HG03135 (cell line): ENCODE results near the gene PIGR.

Source experiments
- ATAC-seq: cut with Tn5 transposase; IDR thresholded peaks from one replicate; pipeline ENCODE4 v1.9.1; 2021; ENCODE audit warnings: mild to moderate bottlenecking, moderate library complexity; ENCODE audit not compliant: unreplicated experiment

The PIGR gene

DNA sequence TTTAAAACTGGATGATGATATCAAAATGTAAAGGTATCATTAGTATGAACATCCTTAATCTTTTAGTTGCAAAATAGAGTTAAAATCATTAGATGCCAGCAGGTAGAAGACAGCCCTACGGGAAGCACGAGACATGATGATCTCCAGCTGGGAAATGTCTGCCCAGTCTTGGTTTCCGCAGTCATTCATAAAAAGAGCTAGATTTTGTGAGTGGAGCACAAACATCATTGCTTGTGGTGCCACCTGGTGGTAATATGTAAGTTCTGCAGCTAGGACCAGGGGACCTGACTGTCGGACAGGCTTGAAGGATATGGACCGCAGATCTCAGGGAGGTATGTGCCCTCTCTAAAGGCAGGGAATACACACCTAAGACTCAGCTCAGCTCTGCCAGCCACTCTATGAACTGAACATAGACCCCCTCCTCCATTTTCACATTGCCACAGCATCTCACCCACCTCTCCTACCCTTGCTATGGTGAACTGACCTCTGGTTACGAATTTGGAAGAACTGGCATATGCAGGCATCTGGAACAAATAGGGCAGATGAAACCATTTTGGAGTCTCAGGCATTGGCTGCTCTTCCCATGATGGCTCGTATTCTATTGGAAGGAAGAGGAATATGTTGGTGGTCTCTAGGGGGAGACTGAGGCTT is 33.7 kb downstream of the PIGR start:
- no peak for ATAC-seq

DNA sequence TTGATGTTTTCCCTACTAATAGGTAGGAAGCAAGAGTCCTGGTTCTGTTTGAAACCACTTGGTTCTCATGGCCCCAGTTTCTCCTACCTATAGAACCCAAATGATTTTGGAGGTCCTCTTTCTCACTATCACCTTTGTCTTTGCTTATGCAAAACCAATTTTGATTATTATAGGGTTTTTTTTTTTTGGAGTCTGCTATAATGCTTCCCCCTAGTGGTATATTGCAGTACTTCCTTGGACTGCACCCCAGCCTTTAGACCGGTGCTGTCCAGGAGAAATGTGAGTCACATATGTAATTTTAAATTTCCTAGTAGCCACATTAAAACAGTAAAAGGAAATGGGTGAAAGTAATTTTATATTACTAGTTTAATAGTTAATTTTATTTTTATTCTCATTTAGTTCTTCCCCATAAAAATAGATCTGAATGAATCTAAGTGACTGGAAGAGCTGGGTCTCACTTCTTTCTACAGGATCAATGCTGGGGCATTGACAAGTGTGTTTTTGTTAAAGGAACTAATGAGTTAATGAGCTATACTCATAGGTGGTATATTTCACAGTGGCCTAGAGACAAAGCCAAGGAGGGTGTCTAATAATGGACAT is 35.1 kb downstream of the PIGR start:
- no peak for ATAC-seq

DNA sequence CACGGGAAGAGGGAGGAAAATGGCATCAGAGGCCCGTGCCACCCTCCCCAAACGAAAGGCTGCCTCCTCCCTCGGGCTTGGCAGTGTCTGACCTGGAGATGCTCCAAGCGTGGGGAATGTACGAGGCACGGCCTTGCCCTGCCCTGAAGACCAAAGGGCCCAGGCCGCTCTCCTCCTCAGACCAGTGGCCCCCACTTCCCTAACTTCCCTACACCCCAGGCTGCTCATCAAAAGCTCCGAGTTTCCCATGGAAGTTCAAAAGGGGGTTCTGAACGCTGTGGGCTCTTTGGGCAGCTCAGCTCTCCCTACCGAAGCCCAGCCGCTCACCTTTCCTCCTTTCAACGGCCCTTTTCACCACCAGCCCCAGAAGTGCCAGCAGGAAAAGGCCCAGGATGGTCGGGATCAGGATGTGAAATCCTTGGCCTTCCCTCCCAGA is 36.4 kb downstream of the PIGR start:
- ATAC-seq = no peak

DNA sequence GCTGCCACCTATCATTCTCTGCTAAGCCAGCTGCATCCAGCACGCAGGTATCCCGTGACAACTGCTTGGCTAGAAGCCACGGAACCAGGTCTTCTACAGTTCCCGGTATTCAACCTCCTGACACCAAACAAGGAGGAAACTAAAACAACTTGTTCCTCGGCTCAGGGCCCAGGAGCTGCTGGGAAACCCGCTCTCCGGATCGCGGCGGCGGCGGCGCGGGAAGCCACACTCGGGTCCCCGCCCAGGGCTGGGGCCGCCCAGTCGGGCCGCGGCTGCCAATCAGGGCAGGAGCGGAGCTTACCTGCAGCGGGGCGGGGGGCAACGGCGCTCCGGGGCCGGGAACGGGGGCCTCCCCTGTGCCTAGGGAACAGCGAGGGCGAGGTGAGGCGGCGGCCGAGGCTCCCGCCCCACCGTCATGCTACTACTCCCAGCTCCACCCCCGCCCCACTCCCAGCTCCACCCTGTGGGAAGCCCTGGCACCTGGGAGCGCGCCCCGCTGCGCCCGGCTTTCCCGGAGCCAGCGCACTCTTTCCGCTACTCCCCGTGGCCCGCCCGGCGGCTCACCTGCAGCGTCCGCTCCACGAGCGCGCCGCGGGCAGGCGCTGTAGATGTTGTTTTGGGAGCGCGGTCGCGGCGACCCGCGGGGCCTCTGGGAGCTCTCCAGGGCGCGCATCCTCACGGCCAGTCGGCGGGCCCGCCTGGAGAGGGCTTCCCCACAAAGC is 36.9 kb downstream of the PIGR start:
- no peak for ATAC-seq

DNA sequence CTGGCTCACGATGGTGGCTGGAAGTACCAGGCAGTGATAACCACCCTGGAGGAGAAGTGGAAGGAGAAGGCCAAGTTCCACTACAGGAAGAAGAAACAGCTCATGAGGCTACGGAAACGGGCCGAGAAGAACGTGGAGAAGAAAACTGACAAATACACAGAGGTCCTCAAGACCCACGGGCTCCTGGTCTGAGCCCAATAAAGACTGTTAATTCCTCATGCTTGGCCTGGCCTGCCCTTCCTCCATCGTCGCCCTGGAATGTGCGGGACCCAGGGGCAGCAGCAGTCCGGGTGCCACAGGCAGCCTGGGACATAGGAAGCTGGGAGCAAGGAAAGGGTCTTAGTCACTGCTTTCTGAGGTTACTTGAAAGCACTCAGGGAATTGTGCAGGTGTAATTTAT is 38.2 kb downstream of the PIGR start:
- ATAC-seq = no peak

DNA sequence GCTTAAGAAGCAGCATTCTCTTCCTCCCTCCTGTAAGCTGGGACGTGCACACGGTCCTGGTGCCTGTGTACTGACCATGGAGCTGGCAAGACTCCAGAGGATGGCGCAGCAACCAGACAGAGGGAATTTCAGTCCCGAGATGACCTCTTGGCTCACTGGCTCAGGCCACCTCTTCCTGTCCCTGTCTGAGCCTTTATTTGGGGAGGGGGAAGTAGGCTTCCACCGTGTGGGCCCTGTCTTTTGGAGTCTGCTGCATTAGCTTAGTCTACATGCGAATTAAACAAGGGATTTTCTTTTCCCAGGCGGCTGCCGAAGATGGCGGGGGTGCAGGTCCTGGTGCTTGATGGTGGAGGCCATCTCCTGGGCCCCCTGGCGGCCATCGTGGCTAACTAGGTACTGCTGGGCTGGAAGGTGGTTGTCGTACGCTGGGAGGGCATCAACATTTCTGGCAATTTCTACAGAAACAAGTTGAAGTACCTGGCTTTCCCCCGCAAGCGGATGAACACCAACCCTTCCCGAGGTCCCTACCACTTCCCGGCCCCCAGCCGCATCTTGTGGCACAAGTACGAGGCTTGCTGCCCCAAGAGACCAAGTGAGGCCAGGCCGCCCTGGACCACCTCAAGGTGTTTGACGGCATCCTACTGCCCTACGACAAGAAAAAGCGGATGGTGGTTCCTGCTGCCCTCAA is 38.8 kb downstream of the PIGR start:
- ATAC-seq = no peak

DNA sequence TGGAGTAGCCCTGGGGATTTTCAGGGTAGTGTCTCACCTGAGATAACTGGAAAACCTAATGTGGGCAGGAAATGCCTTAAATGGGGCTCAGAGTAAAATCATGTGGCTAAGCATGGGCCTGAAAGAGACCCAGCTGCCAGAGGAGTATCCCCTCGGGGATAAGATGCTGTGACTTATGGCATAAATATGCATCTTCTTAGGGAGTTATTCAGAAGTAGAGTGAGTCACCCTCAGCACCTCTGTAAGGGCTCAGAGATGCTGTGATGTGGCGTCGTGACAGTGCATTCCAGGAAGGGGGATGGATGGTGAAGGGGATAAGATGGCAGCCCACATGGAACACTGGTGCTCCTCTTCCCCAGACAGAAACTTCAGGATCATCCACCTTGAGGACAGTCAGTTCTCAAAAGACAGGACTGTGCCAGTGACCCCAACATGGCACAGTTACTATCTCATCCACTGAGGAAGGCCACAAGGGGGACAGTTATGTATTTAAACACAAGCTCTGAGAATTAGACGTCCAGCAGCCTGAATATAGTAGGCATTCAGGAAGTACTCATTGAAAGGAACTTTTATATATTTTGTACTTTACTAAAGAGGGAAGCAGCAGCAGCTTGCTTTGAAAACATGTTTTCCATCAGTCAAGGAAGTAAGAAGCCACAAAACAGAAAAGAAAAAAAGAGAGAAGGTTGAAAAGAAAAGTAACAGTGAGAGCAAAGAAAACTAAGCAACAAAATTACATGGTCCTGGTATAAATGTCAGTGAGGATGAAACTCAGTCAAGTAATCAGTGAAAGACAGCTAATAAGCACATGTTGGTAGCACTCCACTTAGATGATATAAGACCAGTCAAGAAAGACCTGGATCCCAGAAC is 40.7 kb downstream of the PIGR start:
- no peak for ATAC-seq

DNA sequence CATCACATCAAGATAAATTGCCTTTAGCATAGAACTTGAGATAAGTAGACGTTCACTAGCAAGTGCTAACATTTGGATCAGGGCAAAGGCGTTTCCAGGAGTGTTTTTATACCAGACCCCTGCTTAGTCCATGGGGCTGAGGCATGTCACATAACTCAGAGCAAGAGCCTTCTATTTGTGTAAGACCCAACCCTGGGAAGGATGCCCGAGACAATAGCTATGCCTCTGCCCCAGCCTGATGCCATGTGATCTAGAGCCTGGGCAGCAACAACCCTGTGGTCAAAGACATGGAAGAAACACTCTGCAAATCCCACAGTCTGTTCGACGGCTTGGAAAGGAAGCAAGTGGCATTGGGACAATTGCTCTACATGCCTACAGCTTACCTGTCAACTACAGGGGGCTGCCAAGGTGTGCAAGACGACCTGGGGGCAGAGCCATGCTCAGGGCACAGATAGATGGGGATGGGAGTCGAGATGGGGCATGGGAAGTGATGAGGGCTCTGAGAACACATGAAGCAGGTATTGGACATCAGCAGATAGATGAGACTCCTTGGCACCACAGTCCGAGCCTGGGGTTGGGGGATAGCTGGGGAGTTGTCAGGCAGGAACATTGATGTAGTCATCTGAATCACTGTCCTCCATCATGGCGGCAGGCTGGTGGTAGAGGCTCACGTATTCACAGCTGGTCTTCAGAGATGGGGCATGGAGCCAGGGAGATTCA is 41.7 kb downstream of the PIGR start:
- no peak for ATAC-seq

DNA sequence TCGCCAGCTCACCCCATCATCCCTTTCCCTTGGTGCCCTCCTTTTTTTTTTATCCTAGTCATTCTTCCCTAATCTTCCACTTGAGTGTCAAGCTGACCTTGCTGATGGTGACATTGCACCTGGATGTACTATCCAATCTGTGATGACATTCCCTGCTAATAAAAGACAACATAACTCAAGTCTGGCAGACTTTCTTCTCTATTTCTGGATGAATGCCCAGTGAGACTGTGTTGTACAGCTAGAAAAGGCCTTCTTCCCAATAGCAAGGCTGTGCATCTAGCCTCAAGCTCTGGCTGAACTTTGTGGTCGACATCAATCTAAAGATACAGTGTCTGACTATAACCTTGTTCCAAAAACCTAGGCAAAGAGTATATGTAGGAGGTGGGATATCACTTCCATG is 42.6 kb downstream of the PIGR start:
- no peak for ATAC-seq

DNA sequence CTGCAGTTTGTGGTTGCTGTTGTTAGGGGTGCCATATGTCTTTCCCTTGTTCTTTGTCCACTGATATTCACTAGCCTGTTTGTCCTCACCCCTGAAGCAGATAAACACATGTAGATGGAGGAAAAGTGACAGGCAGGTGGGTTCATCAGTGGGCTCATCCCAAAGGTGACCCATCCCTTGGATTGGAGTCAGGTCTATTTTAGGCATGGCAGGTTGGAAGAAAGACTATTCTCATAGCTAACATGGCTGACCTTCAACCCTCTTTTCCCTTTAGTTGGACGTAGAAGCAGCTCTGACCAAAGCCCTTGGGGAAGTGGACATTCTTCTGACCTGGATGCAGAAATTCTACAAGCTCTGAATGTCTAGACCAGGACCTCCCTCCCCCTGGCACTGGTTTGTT is 43.6 kb downstream of the PIGR start:
- ATAC-seq = no peak

DNA sequence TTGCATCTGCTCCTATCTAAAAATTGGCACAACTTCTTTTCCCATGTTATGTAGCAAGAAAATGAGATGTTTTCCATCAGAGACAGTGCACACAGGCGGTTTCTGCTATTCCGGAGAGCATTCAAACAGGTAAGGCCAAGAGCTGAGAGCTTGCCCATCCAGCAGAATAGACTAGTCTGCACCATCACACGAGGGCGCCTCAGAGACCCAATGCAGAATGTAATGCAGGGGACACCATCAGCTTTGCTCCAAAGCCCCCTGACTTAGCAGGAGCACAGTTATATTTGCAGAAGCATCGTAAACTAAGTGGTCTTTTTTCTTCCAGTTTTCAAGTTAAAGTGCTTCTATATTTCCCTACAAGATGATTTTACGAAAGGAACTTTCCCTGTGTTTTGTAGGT is 44.3 kb downstream of the PIGR start:
- ATAC-seq = no peak

DNA sequence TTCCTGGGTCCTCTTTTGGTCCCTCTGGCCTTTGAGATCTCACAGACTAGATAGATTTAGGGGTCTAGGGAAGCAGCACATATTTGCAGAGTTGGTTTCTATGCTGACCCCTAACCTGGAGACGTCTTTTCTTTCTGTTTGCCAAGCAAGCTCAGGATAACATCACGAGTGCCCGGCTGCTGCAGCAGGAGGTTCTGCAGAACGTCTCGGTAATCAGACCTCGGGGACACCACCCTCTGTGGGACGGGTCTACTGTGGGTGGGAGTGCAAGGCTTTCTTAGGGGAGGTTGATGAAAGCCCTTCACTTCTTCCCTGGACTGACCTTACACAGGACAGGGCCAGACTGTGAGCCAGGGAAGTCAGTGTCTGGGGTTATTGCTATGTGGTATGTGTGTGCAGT is 46.1 kb downstream of the PIGR start:
- no peak for ATAC-seq

DNA sequence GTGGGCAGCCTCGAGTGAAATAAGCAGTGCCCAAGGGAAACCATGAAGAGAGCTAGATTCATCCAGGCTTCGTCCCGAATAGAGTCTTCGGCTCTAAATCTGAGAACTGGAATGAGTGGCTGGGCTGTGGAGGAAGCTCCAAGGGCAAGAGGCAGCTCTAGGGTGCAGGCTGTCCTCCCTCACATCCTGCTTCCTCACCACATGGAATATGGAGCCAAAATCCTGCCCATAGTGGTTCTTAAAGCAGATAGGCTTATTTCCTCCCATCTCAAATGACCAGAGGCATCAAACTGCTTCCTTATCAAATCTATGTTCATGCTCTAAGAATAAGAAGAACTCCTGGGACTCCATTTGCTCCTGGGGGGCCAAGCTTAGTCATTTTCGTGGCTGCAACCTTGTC is 46.5 kb downstream of the PIGR start:
- ATAC-seq = no peak

DNA sequence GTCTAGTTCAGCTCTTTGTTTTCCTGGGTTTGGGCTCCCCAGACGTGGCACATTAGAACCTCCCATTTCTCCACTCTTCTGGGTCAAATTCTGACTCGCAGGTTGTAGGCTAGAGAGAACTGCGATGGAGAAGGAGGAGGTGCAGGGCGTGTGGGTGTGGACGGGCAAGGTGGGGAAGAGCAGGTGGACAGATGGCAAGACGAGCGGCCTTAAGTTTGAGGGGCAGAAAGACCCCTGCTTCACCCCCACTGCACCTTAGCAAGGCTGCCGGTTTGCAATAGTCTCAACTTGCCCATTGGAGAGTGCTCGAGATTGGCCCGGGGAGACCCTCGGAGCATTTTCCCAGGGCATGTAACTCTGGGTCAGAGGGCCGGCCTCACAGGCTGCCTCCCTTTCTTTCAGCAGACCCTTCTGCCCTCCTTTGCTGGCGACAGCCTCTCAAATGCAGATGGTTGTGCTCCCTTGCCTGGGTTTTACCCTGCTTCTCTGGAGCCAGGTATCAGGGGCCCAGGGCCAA is 47.3 kb downstream of the PIGR start:
- no peak for ATAC-seq

DNA sequence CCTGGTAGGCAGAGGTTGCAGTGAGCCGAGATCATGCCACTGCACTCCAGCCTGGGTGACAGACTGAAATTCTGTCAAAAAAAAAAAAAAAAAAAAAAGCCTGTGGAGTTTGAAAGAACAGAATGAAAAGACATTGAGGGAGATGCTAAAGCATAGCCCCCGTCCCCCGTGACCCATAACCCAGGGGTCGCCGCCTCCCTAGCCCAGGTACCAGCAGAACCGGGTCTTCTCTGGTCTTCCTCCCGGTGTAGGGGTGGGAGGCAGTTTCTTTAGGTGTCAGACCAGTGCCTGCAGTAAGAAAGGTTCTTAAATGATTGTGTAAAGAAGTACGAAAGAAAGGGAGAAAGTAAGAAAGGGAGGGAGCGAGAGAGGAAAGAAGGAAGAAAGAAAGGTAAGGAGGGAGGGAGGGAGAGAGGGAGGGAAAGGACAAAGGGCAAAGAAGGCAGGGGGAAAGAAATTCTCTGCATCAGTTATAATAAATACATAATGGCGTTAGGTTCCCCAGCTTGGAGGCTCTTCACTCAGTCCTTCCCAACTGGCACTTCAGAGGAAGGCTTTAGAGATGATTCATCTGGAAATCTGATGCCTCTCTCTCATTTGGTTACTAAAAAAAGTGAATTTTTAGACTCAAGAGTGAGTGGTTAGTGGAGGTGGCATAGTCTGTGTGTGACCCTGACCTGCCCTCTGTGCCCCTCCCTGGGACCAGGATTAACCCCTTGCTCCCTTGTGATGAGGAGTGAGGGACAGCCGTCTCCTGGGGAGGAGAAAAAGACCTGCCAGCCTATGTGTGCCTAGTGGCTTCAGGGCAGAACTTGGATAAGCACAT is 48.0 kb downstream of the PIGR start:
- no peak for ATAC-seq

DNA sequence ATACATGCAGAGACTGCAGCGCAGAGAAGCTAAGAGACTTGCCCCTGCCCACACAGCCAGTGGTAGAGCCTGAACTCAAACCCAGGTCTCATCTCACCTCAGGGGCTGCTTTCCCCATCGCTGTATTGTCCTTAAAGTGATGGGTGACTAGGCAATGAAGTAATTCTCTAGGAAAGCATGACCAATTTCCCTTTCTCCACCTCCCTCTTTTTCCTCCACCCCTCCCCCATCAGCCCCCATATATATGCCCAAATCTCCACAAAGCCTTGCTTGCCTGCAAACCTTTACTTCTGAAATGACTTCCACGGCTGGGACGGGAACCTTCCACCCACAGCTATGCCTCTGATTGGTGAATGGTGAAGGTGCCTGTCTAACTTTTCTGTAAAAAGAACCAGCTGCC is 49.1 kb downstream of the PIGR start, which contains the start of gene IL24:
Gene IL24 (plus strand): TSS at position 269 of the 400 bp plus-strand sequence. CDS start 390 bp downstream, outside the sequence.
- no peak for ATAC-seq

DNA sequence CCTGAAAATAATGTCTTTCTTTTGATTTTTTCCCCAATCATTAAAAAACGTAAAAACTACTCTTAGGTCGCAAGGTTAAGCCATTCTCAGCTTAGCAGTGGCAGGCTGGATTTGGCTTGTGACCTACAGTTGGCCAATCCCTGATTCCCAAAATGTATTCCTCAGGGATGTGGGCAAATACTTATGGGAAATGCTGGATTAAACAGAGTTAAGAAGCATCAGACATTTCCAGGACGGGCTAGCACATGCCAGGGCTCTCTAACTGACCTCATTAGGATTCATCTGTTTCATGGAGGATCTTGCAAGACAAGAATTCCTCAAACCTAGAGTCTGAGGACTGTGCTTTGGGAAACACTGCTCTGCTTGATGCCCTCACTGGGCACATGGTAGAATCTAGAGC is 50.0 kb downstream of the PIGR start:
- ATAC-seq = no peak

DNA sequence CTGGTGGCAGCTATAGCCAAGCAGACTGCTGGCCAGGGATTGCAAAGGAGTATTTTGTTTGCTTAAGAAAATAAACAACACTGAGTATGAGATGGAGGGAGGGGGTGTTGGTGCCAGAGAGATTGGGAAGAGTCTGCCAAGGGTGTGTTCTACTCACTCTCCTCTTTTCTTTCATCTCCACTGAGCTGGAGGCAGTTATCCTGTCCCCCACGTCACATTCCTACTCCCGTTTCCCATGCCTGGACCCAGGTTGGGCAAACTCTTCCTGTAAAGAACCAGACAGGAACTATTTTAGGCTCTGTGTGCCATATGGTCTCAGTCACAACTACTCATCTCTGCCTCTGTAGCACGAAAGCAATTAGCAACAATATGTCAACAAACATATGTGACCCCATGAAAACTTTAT is 50.4 kb downstream of the PIGR start:
- ATAC-seq = no peak

DNA sequence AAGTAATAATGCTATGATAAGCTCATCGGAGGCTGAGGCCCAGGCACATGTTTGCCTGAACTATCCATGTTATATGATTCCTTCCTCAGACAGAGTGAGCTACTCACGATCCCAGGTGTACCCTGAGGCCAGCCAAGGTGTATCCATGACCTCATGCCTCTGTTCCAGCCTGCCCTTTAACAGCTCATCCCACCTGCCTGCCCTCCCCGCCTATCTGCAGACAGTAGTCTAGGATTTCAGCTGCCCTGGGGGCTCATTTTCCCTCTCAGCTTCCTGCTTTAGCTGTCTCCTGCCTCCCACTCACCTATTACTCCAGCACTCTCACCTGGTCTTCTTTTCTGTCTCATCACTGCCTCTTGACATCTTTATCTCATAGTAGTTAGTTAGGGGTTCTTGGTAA is 50.9 kb downstream of the PIGR start:
- ATAC-seq = no peak
